Measurements from ENCODE around the gene TM4SF1. TPM values are rescaled to one million over a fixed set of nuclear protein-coding genes. Genes with fewer than 3 reads are reported as not detected.
"Not testable (repeated sequence)": the region's sequence is repeated elsewhere in the genome, so short reads cannot be mapped to it uniquely, and the experiment has no call there.

Gene TM4SF1
- total and polyA plus RNA-seq, 2 donors from 2014 or later = 101 to 173 TPM

- Histone ChIP-seq H3K9me3 (ENCODE audit: control insufficient read depth in 2 of 3, insufficient read depth in 1 of 3, low read length in 3 of 3) (no peaks in the 10 kb centered on the region), H3K9ac (ENCODE audit: low read length in 3 of 3) (peak overlapping the region in 1 of 3 donors; percentile 17), H3K4me3 (ENCODE audit: low read length in 3 of 3) (no peak overlapping the region), H3K27me3 (ENCODE audit: control insufficient read depth, insufficient read depth, low read length) (no peaks in the 10 kb centered on the region), H3K27ac (ENCODE audit: low read depth in 2 of 2, low read length in 2 of 2) (peak overlapping the region; percentile 82 to 93), H3K36me3 (ENCODE audit: control insufficient read depth in 2 of 3, insufficient read depth in 3 of 3, low read length in 3 of 3) (no peaks in the 10 kb centered on the region), H3K4me1 (ENCODE audit: control insufficient read depth in 2 of 3, insufficient read depth in 2 of 3, low read depth in 1 of 3, low read length in 3 of 3) (peaks cover 0 to 5% (median 0%) of the 10 kb centered on the region in 3 donors)
- DNase-seq (peak in 3 of 5 donors; percentile 29 to 93 (median 74)), FAIRE-seq (peak; percentile 72)
- TF ChIP-seq, protein P1, sequence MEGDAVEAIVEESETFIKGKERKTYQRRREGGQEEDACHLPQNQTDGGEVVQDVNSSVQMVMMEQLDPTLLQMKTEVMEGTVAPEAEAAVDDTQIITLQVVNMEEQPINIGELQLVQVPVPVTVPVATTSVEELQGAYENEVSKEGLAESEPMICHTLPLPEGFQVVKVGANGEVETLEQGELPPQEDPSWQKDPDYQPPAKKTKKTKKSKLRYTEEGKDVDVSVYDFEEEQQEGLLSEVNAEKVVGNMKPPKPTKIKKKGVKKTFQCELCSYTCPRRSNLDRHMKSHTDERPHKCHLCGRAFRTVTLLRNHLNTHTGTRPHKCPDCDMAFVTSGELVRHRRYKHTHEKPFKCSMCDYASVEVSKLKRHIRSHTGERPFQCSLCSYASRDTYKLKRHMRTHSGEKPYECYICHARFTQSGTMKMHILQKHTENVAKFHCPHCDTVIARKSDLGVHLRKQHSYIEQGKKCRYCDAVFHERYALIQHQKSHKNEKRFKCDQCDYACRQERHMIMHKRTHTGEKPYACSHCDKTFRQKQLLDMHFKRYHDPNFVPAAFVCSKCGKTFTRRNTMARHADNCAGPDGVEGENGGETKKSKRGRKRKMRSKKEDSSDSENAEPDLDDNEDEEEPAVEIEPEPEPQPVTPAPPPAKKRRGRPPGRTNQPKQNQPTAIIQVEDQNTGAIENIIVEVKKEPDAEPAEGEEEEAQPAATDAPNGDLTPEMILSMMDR (IDR thresholded peaks at IDR 0.05; ENCODE audit: borderline replicate concordance, extremely low read depth, insufficient read depth) = no peak
- intact Hi-C loops (cut with DNase I) = no loop called here
Observed at GRCh38 chr3:149339931-149340309, 37.5 kb downstream of the TM4SF1 start.

- H3K27ac ChIP-seq (ENCODE audit: low read depth in 2 of 2, low read length in 2 of 2); H3K27me3 ChIP-seq (ENCODE audit: control insufficient read depth, insufficient read depth, low read length); intact Hi-C loops (cut with DNase I); H3K9me3 ChIP-seq (ENCODE audit: control insufficient read depth in 2 of 3, insufficient read depth in 1 of 3, low read length in 3 of 3); H3K9ac ChIP-seq (ENCODE audit: low read length in 3 of 3); FAIRE-seq; H3K4me3 ChIP-seq (ENCODE audit: low read length in 3 of 3); H3K36me3 ChIP-seq (ENCODE audit: control insufficient read depth in 2 of 3, insufficient read depth in 3 of 3, low read length in 3 of 3); DNase-seq: not testable (repeated sequence)
- H3K4me1 ChIP-seq (ENCODE audit: control insufficient read depth in 2 of 3, insufficient read depth in 2 of 3, low read depth in 1 of 3, low read length in 3 of 3) = peaks cover 0 to 18% (median 0%) of the 10 kb centered on the region in 3 donors
Observed at GRCh38 chr3:149337486-149337885, 40.0 kb downstream of the TM4SF1 start.

GRCh38 chr3:149336925-149337324 is 40.5 kb downstream of the TM4SF1 start:
- DNase-seq (no peak), FAIRE-seq (no peak)
- intact Hi-C loops (cut with DNase I) = no loop called here
- H3K4me3 ChIP-seq (ENCODE audit: low read length in 3 of 3) = no peak overlapping the region
- H3K9ac ChIP-seq (ENCODE audit: low read length in 3 of 3) = no peak overlapping the region
- TF ChIP-seq, protein P1 (IDR thresholded peaks at IDR 0.05; ENCODE audit: borderline replicate concordance, extremely low read depth, insufficient read depth) = no peak
- no peaks in the 10 kb centered on the region for H3K36me3 ChIP-seq (ENCODE audit: control insufficient read depth in 2 of 3, insufficient read depth in 3 of 3, low read length in 3 of 3)
- H3K27me3 ChIP-seq (ENCODE audit: control insufficient read depth, insufficient read depth, low read length) = no peaks in the 10 kb centered on the region
- peaks cover 0 to 18% (median 0%) of the 10 kb centered on the region in 3 donors for H3K4me1 ChIP-seq (ENCODE audit: control insufficient read depth in 2 of 3, insufficient read depth in 2 of 3, low read depth in 1 of 3, low read length in 3 of 3)
- no peaks in the 10 kb centered on the region for H3K9me3 ChIP-seq (ENCODE audit: control insufficient read depth in 2 of 3, insufficient read depth in 1 of 3, low read length in 3 of 3)
- no peak overlapping the region for H3K27ac ChIP-seq (ENCODE audit: low read depth in 2 of 2, low read length in 2 of 2)

- no peak for FAIRE-seq
Observed at GRCh38 chr3:149333176-149333859, 44.1 kb downstream of the TM4SF1 start, which contains the start of gene TM4SF18. TSS of gene TM4SF18 (minus strand) at chr3:149333636. CDS start at chr3:149333382, 254 bp downstream.

More at GRCh38 chr3:149333176-149333859, 44.1 kb downstream of the TM4SF1 start, which contains the start of gene TM4SF18:
- Histone ChIP-seq H3K27ac (ENCODE audit: low read depth in 2 of 2, low read length in 2 of 2) (peak within 1 kb of the TSS; percentile 64 to 84), H3K9me3 (ENCODE audit: control insufficient read depth in 2 of 3, insufficient read depth in 1 of 3, low read length in 3 of 3) (no peaks in the 10 kb centered on the region), H3K36me3 (ENCODE audit: control insufficient read depth in 2 of 3, insufficient read depth in 3 of 3, low read length in 3 of 3) (no peaks in the 10 kb centered on the region), H3K9ac (ENCODE audit: low read length in 3 of 3) (peak within 1 kb of the TSS; percentile 9 to 81 (median 58)), H3K27me3 (ENCODE audit: control insufficient read depth, insufficient read depth, low read length) (no peaks in the 10 kb centered on the region), H3K4me3 (ENCODE audit: low read length in 3 of 3) (peak within 1 kb of the TSS; percentile 34 to 74 (median 61)), H3K4me1 (ENCODE audit: control insufficient read depth in 2 of 3, insufficient read depth in 2 of 3, low read depth in 1 of 3, low read length in 3 of 3) (peaks cover 0 to 13% (median 0%) of the 10 kb centered on the region in 3 donors)
- TF ChIP-seq, protein P1 (IDR thresholded peaks at IDR 0.05; ENCODE audit: borderline replicate concordance, extremely low read depth, insufficient read depth) = no peak
- DNase-seq = no peak
- intact Hi-C loops (cut with DNase I) = no loop called here
